ENCODE data around the gene NR6A1.

NR6A1 gene

DNA sequence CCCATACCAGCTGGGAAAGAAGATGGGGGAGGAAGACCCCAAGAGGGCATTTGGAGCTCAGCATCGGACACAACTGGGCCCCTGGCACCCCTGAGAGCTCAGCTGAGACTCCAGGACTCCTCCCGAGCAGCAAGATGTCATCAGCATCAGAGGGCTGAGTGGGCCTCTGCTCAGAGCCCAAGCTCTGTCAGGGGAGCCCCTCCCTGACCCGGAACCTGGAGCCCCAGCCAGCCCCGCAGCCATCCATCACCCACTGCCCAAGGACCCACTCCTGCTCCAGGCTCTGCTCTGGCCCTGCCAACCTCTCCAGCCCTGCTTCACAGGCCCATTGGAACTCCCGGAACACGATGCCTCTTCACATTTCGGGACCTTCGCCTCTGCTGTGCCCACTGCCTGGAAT, 273.7 kb downstream of the NR6A1 start:
- TF ChIP-seq, protein P1, sequence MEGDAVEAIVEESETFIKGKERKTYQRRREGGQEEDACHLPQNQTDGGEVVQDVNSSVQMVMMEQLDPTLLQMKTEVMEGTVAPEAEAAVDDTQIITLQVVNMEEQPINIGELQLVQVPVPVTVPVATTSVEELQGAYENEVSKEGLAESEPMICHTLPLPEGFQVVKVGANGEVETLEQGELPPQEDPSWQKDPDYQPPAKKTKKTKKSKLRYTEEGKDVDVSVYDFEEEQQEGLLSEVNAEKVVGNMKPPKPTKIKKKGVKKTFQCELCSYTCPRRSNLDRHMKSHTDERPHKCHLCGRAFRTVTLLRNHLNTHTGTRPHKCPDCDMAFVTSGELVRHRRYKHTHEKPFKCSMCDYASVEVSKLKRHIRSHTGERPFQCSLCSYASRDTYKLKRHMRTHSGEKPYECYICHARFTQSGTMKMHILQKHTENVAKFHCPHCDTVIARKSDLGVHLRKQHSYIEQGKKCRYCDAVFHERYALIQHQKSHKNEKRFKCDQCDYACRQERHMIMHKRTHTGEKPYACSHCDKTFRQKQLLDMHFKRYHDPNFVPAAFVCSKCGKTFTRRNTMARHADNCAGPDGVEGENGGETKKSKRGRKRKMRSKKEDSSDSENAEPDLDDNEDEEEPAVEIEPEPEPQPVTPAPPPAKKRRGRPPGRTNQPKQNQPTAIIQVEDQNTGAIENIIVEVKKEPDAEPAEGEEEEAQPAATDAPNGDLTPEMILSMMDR (conservative IDR thresholded peaks at IDR 0.05; ENCODE audit: low read depth, low read length): no peak
- Histone ChIP-seq H3K27ac (no peak overlapping the region), H3K27me3 (ENCODE audit: insufficient read depth, low read depth) (peaks cover 21% of the 10 kb centered on the region; the same call in 1 of the 2 replicates)

DNA sequence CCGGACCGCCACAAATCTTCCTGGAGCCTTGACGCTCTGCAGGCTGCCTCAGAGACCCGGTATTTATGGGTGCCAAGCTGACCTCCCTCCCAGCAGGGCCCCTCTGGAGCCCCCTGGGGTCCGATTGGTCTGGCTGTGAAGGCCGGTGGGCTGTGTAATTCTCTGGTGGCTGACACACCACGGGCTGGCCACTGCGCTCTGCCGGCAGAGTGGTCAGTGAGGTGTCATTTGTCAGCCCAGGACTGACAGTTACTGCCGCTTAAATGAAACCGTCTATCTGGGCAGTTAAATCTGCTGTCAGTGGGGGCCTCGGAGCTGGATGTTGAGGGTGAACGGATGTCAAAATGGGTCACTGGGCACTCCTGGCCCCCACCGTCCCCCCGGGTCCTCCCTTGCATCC, 274.6 kb downstream of the NR6A1 start:
- no peaks in the 10 kb centered on the region for H3K36me3 ChIP-seq (ENCODE audit: insufficient read depth)
- peaks cover 21% of the 10 kb centered on the region; the same call in 1 of the 2 replicates for H3K27me3 ChIP-seq (ENCODE audit: insufficient read depth, low read depth)
- no peak overlapping the region for H3K4me2 ChIP-seq
- H3K9ac ChIP-seq: no peak overlapping the region
- no peaks in the 10 kb centered on the region for H3K4me1 ChIP-seq (ENCODE audit: low read depth, poor library complexity, severe bottlenecking)
- no peaks in the 10 kb centered on the region for H4K20me1 ChIP-seq (ENCODE audit: insufficient read depth)
- TF ChIP-seq, protein P1 (conservative IDR thresholded peaks at IDR 0.05; ENCODE audit: low read depth, low read length): no peak
- no peak overlapping the region for H3K27ac ChIP-seq
- H3K79me2 ChIP-seq (ENCODE audit: insufficient read depth, low read depth): no peaks in the 10 kb centered on the region
- H3K4me3 ChIP-seq (IDR thresholded peaks at IDR 0.05; ENCODE audit: insufficient read depth, low read depth, low read length): no peak overlapping the region
- H2AFZ ChIP-seq (ENCODE audit: low read depth): no peak overlapping the region

More for the DNA sequence above, 273.7 kb downstream of the NR6A1 start:
- no peaks in the 10 kb centered on the region for H3K79me2 ChIP-seq (ENCODE audit: insufficient read depth, low read depth)
- no peak overlapping the region for H3K4me2 ChIP-seq
- no peaks in the 10 kb centered on the region for H3K4me1 ChIP-seq (ENCODE audit: low read depth, poor library complexity, severe bottlenecking)
- no peak overlapping the region for H3K9ac ChIP-seq
- no peaks in the 10 kb centered on the region for H3K36me3 ChIP-seq (ENCODE audit: insufficient read depth)
- no peak overlapping the region for H2AFZ ChIP-seq (ENCODE audit: low read depth)
- H4K20me1 ChIP-seq (ENCODE audit: insufficient read depth): no peaks in the 10 kb centered on the region
- H3K4me3 ChIP-seq (IDR thresholded peaks at IDR 0.05; ENCODE audit: insufficient read depth, low read depth, low read length): no peak overlapping the region

DNA sequence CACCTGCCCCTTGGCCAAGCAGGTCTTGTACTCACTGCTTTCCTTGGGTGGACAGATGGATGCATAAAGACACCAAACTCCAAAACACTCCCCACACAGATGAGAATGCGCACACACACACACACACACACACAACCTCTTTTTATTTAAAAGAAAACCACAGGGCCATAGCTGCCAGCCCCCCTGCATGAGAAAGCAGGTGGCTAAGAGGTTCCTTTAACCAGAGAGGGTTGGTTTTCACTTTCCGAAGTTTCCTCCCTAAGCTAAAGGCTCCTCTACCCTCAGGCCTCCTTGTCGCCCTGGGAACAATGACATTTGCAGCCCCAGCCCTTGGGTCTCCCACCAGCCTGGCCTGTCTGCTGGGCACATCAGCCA, 275.0 kb downstream of the NR6A1 start:
- Histone ChIP-seq H3K79me2 (ENCODE audit: insufficient read depth, low read depth) (no peaks in the 10 kb centered on the region), H3K36me3 (ENCODE audit: insufficient read depth) (no peaks in the 10 kb centered on the region), H3K27me3 (ENCODE audit: insufficient read depth, low read depth) (peaks cover 20% of the 10 kb centered on the region; the same call in 1 of the 2 replicates), H2AFZ (ENCODE audit: low read depth) (no peak overlapping the region), H3K4me3 (IDR thresholded peaks at IDR 0.05; ENCODE audit: insufficient read depth, low read depth, low read length) (no peak overlapping the region), H4K20me1 (ENCODE audit: insufficient read depth) (no peaks in the 10 kb centered on the region), H3K9ac (no peak overlapping the region), H3K27ac (no peak overlapping the region), H3K4me1 (ENCODE audit: low read depth, poor library complexity, severe bottlenecking) (no peaks in the 10 kb centered on the region), H3K4me2 (no peak overlapping the region)
- TF ChIP-seq, protein P1 (conservative IDR thresholded peaks at IDR 0.05; ENCODE audit: low read depth, low read length): no peak

DNA sequence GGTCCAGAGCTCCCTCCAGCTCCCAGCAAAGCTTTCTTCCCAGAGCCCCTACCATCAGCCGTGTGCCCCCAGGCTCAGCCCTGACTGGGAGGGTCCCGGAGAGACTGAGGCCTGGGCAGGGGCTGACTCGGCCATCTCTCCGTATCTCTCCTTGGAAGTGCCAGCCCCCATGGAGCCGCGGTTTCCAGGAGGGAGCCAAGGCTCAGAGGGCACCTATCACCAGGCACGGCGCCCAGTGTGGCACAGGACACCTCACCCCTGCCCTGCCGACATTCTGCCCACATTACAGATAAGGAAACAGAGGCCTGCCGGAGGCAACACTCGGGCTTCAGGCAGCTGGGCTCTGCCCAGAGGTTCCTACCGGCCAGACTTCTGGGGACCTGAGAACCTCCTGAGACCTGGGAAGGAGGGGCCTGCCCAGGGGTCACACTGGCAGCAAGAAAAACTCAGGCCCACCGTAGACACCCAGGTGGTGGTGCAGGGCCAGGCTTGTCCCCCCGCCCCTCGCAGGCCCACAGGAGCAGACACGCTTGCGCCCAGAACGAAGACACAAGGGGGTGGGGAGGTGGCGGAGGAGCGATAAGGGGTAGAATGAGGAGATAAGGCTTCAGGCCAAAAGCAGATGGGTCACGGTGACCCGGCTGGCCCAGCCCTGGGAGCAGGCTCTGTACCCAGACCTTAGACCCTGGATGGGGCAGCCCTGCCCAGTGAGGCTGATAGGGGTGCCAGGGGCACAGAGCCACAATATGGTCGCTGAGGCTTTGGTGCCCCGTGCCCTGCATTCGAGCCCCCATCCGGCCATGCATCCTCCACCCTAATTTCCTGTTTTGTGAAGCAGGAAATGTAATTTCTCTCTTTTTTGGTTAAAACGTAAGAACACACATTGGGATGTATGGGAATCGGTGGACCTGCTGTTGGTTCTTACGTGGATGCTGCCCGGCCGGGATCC, 275.7 kb downstream of the NR6A1 start:
- no peak overlapping the region for H3K27ac ChIP-seq
- no peak overlapping the region for H2AFZ ChIP-seq (ENCODE audit: low read depth)
- peaks cover 17% of the 10 kb centered on the region; the same call in 1 of the 2 replicates for H3K27me3 ChIP-seq (ENCODE audit: insufficient read depth, low read depth)

More for the DNA sequence above, 275.7 kb downstream of the NR6A1 start:
- H3K79me2 ChIP-seq (ENCODE audit: insufficient read depth, low read depth): no peaks in the 10 kb centered on the region
- H3K36me3 ChIP-seq (ENCODE audit: insufficient read depth): no peaks in the 10 kb centered on the region
- no peaks in the 10 kb centered on the region for H4K20me1 ChIP-seq (ENCODE audit: insufficient read depth)
- H3K4me1 ChIP-seq (ENCODE audit: low read depth, poor library complexity, severe bottlenecking): no peaks in the 10 kb centered on the region
- TF ChIP-seq, protein P1 (conservative IDR thresholded peaks at IDR 0.05; ENCODE audit: low read depth, low read length): no peak
- no peak overlapping the region for H3K4me3 ChIP-seq (IDR thresholded peaks at IDR 0.05; ENCODE audit: insufficient read depth, low read depth, low read length)
- no peak overlapping the region for H3K9ac ChIP-seq
- H3K4me2 ChIP-seq: no peak overlapping the region

Measured in KMS-11 (cell line).